HCT116 (cell line): ENCODE results near the gene TBC1D22B. TPM values are rescaled to one million over a fixed set of nuclear protein-coding genes. Genes with fewer than 3 reads are reported as not detected.

Experiments used
- ATAC-seq: fragments of 200-7000 bp; cut with Tn5 transposase; 2 replicates; pipeline ENCODE4 v1.9.1; 2020; ENCODE audit warnings: mild to moderate bottlenecking, moderate library complexity
- BruUV-seq: library from RNA; stranded (reverse); fragments of 400-500 nt; replicated peaks from 2 replicates; lab custom pipeline; 2021; lab: Mats Ljungman, UMichigan
- CTCF ChIA-PET: fragments of 300-600 bp; sonication (Branson Sonifier 250); formaldehyde crosslinking; loops from one replicate; lab custom pipeline; 2021; ENCODE audit warnings: antibody characterized with exemption; lab: Charles Lee
- POLR2A ChIA-PET: fragments of 300-600, 350-600 bp; sonication (Branson Sonifier 250); formaldehyde crosslinking; loops from one replicate; lab custom pipeline; 2021; ENCODE audit warnings: antibody characterized with exemption; lab: Charles Lee
- RAD21 ChIA-PET, 2 experiments: fragments of 300-600 bp; sonication (Branson Sonifier 250); formaldehyde crosslinking; loops; one replicate each; lab custom pipeline; 2023; ENCODE audit warnings: low total read pairs in 2 of 2; ENCODE audit not compliant: uncharacterized antibody in 2 of 2, unreplicated experiment in 2 of 2, low non-redundant PET in 1 of 2; lab: Charles Lee
- DNase-seq: peaks from one replicate; pipeline ENCODE4 v3.0.0-alpha.2; 2010; ENCODE audit warnings: low read depth, low spot score
- H2AFZ ChIP-seq: fragments of 200-600 bp; shearing (Covaris generic), sonication (generic); 2 replicates; pipeline ENCODE4 v1.6.1; 2017; ENCODE audit warnings: low read depth, mixed run types, mixed read lengths, antibody characterized with exemption, low read length; ENCODE audit not compliant: poor library complexity, severe bottlenecking
- H3K27ac ChIP-seq: 2 replicates; pipeline ENCODE4 v1.5.1; 2012; ENCODE audit warnings: low read depth, low read length
- H3K27me3 ChIP-seq: fragments of 200-600 bp; sonication (generic); 2 replicates; pipeline ENCODE4 v1.6.1; 2016; ENCODE audit warnings: mixed run types, low read length, mixed read lengths; ENCODE audit not compliant: insufficient read depth
- H3K36me3 ChIP-seq, 2 experiments: fragments of 200-500 bp in 1 of 2; fragments of 200-600 bp in 1 of 2; sonication (Bioruptor generic) in 1 of 2; sonication (generic) in 1 of 2; 2 replicates each; pipeline versions ENCODE4 v1.5.1 to v1.6.1; 2014 to 2016; ENCODE audit warnings: low read length in 2 of 2, inconsistent platforms in 1 of 2, mixed read lengths in 1 of 2, mixed run types in 1 of 2; ENCODE audit not compliant: insufficient read depth in 2 of 2, control insufficient read depth in 1 of 2
- H3K4me1 ChIP-seq, 2 experiments: fragments of 200-600 bp in 1 of 2; sonication (generic) in 1 of 2; 2 replicates each; pipeline versions ENCODE4 v1.5.1 to v1.6.1; 2012 to 2017; ENCODE audit warnings: low read length in 2 of 2, inconsistent platforms in 1 of 2, mild to moderate bottlenecking in 1 of 2, mixed read lengths in 1 of 2, mixed run types in 1 of 2, moderate library complexity in 1 of 2; ENCODE audit not compliant: insufficient read depth in 2 of 2, control insufficient read depth in 1 of 2
- H3K4me2 ChIP-seq: fragments of 200-600 bp; sonication (generic); 2 replicates; pipeline ENCODE4 v1.6.1; 2017; ENCODE audit warnings: mixed run types, low read length, mixed read lengths
- H3K4me3 ChIP-seq, 2 experiments: fragments of 200-600 bp in 1 of 2; sonication (generic) in 1 of 2; replicated peaks in 1 of 2; 2 replicates each; pipeline ENCODE4 v1.5.1; 2011 to 2016; ENCODE audit warnings: low read length in 2 of 2, control low read depth in 1 of 2, low read depth in 1 of 2, mild to moderate bottlenecking in 1 of 2, mixed read lengths in 1 of 2, mixed run types in 1 of 2
- H3K79me2 ChIP-seq: fragments of 200-600 bp; sonication (generic); 2 replicates; pipeline ENCODE4 v1.6.1; 2017; ENCODE audit warnings: mild to moderate bottlenecking, mixed run types, low read length, moderate library complexity, mixed read lengths; ENCODE audit not compliant: insufficient read depth
- H3K9ac ChIP-seq: fragments of 200-600 bp; sonication (generic); 2 replicates; pipeline ENCODE4 v1.6.1; 2016; ENCODE audit warnings: low read length, mixed read lengths
- H3K9me2 ChIP-seq: fragments of 200-600 bp; sonication (generic), shearing (Covaris generic); 2 replicates; pipeline ENCODE4 v1.6.1; 2017; ENCODE audit warnings: mixed run types, mild to moderate bottlenecking, moderate library complexity; ENCODE audit not compliant: insufficient read depth
- H3K9me3 ChIP-seq, 2 experiments: fragments of 200-500 bp in 1 of 2; fragments of 200-600 bp in 1 of 2; sonication (Bioruptor generic) in 1 of 2; sonication (generic) in 1 of 2; 2 replicates each; pipeline ENCODE4 v1.6.1; 2014 to 2017; ENCODE audit warnings: low read length in 2 of 2, mixed read lengths in 2 of 2, inconsistent platforms in 1 of 2, low read depth in 1 of 2, mild to moderate bottlenecking in 1 of 2, mixed run types in 1 of 2, moderate library complexity in 1 of 2; ENCODE audit not compliant: control insufficient read depth in 1 of 2, insufficient read depth in 1 of 2
- H4K20me1 ChIP-seq: fragments of 200-600 bp; sonication (generic), shearing (Covaris generic); 2 replicates; pipeline ENCODE4 v1.6.1; 2017; ENCODE audit warnings: mixed run types, mild to moderate bottlenecking, moderate library complexity; ENCODE audit not compliant: insufficient read depth
- CBX3 ChIP-seq: IDR thresholded peaks from 2 replicates; pipeline ENCODE4 v1.6.1; 2012; ENCODE audit warnings: low read depth
- CEBPB ChIP-seq: IDR thresholded peaks from 2 replicates; pipeline ENCODE4 v1.6.1; 2012; ENCODE audit warnings: low read depth
- EGR1 ChIP-seq: IDR thresholded peaks from 2 replicates; pipeline ENCODE4 v1.6.1; 2012; ENCODE audit warnings: low read depth
- ELF1 ChIP-seq: IDR thresholded peaks from 2 replicates; pipeline ENCODE4 v1.6.1; 2012; ENCODE audit warnings: low read depth, borderline replicate concordance
- EZH2 ChIP-seq: fragments of 200-600 bp; sonication (generic); IDR thresholded peaks from 2 replicates; pipeline ENCODE4 v1.6.1; 2017; ENCODE audit warnings: antibody characterized with exemption, mixed run types
- EZH2phosphoT487 ChIP-seq: fragments of 200-600 bp; IDR thresholded peaks from 2 replicates; pipeline ENCODE4 v1.6.1; 2018; ENCODE audit warnings: antibody characterized with exemption, borderline replicate concordance
- FOSL1 ChIP-seq: IDR thresholded peaks from 2 replicates; pipeline ENCODE4 v1.6.1; 2012; ENCODE audit warnings: low read depth
- JUND ChIP-seq: IDR thresholded peaks from 2 replicates; pipeline ENCODE4 v1.6.1; 2012
- POLR2A ChIP-seq: IDR thresholded peaks from 2 replicates; pipeline ENCODE4 v1.7.0; 2011; ENCODE audit warnings: borderline replicate concordance; ENCODE audit not compliant: insufficient read depth, insufficient read length; ENCODE audit errors: extremely low read depth
- POLR2AphosphoS5 ChIP-seq: IDR thresholded peaks from 2 replicates; pipeline ENCODE4 v1.6.1; 2011; ENCODE audit warnings: mild to moderate bottlenecking, low read depth, low read length, moderate library complexity
- RAD21 ChIP-seq: IDR thresholded peaks from 2 replicates; pipeline ENCODE4 v1.6.1; 2012; ENCODE audit warnings: low read depth, mild to moderate bottlenecking
- SIN3A ChIP-seq: IDR thresholded peaks from 2 replicates; pipeline ENCODE4 v1.6.1; 2012; ENCODE audit warnings: low read depth
- SP1 ChIP-seq: IDR thresholded peaks from 2 replicates; pipeline ENCODE4 v1.6.1; 2012; ENCODE audit warnings: low read depth
- SRF ChIP-seq: IDR thresholded peaks from 2 replicates; pipeline ENCODE4 v1.6.1; 2012; ENCODE audit warnings: low read depth
- TCF7L2 ChIP-seq: IDR thresholded peaks from 2 replicates; pipeline ENCODE4 v1.7.0; 2011; ENCODE audit warnings: borderline replicate concordance, inconsistent platforms; ENCODE audit not compliant: insufficient read depth, insufficient read length; ENCODE audit errors: extremely low read depth
- YY1 ChIP-seq: IDR thresholded peaks from 2 replicates; pipeline ENCODE4 v1.6.1; 2011; ENCODE audit warnings: low read length, low read depth, moderate library complexity, mild to moderate bottlenecking; ENCODE audit not compliant: insufficient replicate concordance; ENCODE audit errors: extremely low read depth
- ZFX ChIP-seq: fragments of 450-650 bp; IDR thresholded peaks from 2 replicates; pipeline ENCODE4 v1.6.1; 2017
- ZNF274 ChIP-seq: fragments of 200-500 bp; sonication (Bioruptor generic); IDR thresholded peaks from 2 replicates; pipeline ENCODE4 v1.6.1; 2014; ENCODE audit warnings: mild to moderate bottlenecking, low read depth, low read length, inconsistent platforms
- intact Hi-C: fragments of 100-400 bp; cut with micrococcal nuclease; formaldehyde crosslinking; loops from 2 replicates; pipeline ENCODE4 v1.10.0; 2022
- total RNA-seq: library from RNA; stranded (reverse); gene quantifications from one replicate; pipeline ENCODE4 v1.2.1, GENCODE V29; 2021; ENCODE audit not compliant: unreplicated experiment
- TF ChIP-seq, protein P1 (sequence below): IDR thresholded peaks from 2 replicates; pipeline ENCODE4 v1.6.1; 2012
- TF ChIP-seq, protein P2 (sequence below), 3 experiments: fragments of 200-600 bp in 1 of 3; sonication (generic) in 1 of 3; IDR thresholded peaks in 2 of 3; conservative IDR thresholded peaks in 1 of 3; 2 replicates each; pipeline ENCODE4 v1.5.1; 2012 to 2017; ENCODE audit warnings: low read depth in 2 of 3, low read length in 2 of 3, antibody characterized with exemption in 1 of 3, borderline replicate concordance in 1 of 3, control low read depth in 1 of 3, mild to moderate bottlenecking in 1 of 3, mixed read lengths in 1 of 3, mixed run types in 1 of 3, moderate library complexity in 1 of 3; ENCODE audit not compliant: insufficient read depth in 1 of 3
- TF ChIP-seq, protein P3 (sequence below): IDR thresholded peaks from 2 replicates; pipeline ENCODE4 v1.6.1; 2011; ENCODE audit warnings: mild to moderate bottlenecking, low read length, moderate library complexity; ENCODE audit not compliant: insufficient replicate concordance; ENCODE audit errors: extremely low read depth
- TF ChIP-seq, protein P4 (sequence below): IDR thresholded peaks from 2 replicates; pipeline ENCODE4 v1.6.1; 2012

Gene TBC1D22B
- total RNA-seq, 1 experiment from 2014 or later: 9.1 TPM

DNA sequence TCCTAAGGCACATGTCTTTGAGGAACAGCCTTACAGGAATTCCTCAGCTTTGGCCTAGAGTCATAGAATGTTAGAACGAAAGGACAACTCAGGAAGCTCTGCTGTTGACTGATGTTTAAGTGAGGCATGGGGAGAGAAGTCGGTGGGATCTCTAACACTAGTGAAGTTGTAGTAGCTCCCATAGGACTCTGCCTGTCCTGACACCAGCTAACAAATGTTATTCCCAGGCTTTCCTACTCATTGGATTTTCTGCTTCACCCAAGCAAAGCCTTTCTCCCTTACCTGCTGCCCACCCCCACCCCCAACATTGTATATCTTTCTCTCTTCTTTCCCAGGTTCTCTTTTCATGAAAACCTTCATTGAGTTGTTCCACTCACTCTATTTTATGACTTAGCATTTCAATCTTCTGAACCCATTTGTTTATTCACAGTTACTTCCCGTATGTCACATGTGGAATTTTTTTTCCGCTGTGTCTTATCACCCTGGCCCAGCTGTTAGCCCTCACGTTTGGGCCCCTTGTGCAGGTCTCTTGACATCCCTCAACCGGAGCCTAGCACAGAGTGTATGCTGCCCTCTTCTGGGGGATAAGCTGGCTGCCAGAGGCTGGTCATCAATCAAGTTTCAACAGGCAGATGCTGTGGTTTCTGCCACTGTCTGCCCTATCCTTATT lies 57.0 kb downstream of the TBC1D22B start:
- Histone ChIP-seq H3K9me3 (no peaks in the 10 kb centered on the region), H3K9me2 (no peaks in the 10 kb centered on the region), H3K4me2 (no peak overlapping the region), H3K4me1 (no peaks in the 10 kb centered on the region), H3K9ac (no peak overlapping the region), H2AFZ (no peak overlapping the region), H3K79me2 (no peaks in the 10 kb centered on the region), H4K20me1 (no peaks in the 10 kb centered on the region), H3K4me3 (no peak overlapping the region), H3K36me3 (peaks cover 16 to 20% of the 10 kb centered on the region in 2 experiments; a peak in 3 of 4 replicates), H3K27ac (no peak overlapping the region), H3K27me3 (no peaks in the 10 kb centered on the region)
- intact Hi-C loops: no loop called here
- CTCF ChIA-PET: interaction anchor here (1.1 to 2.5 kb wide), 5 partner anchors 9 to 296 kb away, joined by 3 to 12 read pairs (median 5); no protein-coding TSS in a partner anchor
- BruUV-seq: no TSS peak
- peak; percentile 7 for DNase-seq
- RAD21 ChIA-PET: no interaction called here
- POLR2A ChIA-PET: interaction anchor here (1.0 kb wide), 1 partner anchor 11 kb away, joined by 3 read pairs; no protein-coding TSS in a partner anchor
- ATAC-seq: peak; percentile 94
- TF ChIP-seq, protein P1, sequence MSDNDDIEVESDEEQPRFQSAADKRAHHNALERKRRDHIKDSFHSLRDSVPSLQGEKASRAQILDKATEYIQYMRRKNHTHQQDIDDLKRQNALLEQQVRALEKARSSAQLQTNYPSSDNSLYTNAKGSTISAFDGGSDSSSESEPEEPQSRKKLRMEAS: no peak
- TF ChIP-seq RAD21 (peak; percentile 66), POLR2A (no peak), ELF1 (no peak), SP1 (no peak), CBX3 (0 out of 2 replicates have a peak, but pooled peaks have one; percentile 18), ZFX (no peak), SIN3A (no peak), EZH2 (no peak), CEBPB (no peak), FOSL1 (no peak), YY1 (no peak), ZNF274 (no peak), EZH2phosphoT487 (no peak), TCF7L2 (no peak), SRF (no peak), JUND (no peak), EGR1 (no peak), POLR2AphosphoS5 (no peak)
- TF ChIP-seq, protein P2, sequence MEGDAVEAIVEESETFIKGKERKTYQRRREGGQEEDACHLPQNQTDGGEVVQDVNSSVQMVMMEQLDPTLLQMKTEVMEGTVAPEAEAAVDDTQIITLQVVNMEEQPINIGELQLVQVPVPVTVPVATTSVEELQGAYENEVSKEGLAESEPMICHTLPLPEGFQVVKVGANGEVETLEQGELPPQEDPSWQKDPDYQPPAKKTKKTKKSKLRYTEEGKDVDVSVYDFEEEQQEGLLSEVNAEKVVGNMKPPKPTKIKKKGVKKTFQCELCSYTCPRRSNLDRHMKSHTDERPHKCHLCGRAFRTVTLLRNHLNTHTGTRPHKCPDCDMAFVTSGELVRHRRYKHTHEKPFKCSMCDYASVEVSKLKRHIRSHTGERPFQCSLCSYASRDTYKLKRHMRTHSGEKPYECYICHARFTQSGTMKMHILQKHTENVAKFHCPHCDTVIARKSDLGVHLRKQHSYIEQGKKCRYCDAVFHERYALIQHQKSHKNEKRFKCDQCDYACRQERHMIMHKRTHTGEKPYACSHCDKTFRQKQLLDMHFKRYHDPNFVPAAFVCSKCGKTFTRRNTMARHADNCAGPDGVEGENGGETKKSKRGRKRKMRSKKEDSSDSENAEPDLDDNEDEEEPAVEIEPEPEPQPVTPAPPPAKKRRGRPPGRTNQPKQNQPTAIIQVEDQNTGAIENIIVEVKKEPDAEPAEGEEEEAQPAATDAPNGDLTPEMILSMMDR (IDR thresholded peaks at IDR 0.05 in 2 of 3, conservative IDR thresholded peaks at IDR 0.05 in 1 of 3; ENCODE audit: borderline replicate concordance in 1 of 3, insufficient read depth in 1 of 3, low read depth in 2 of 3, low read length in 2 of 3): peak; percentile 61 to 76 (median 76); a peak in 5 of 6 replicates
- TF ChIP-seq, protein P3, sequence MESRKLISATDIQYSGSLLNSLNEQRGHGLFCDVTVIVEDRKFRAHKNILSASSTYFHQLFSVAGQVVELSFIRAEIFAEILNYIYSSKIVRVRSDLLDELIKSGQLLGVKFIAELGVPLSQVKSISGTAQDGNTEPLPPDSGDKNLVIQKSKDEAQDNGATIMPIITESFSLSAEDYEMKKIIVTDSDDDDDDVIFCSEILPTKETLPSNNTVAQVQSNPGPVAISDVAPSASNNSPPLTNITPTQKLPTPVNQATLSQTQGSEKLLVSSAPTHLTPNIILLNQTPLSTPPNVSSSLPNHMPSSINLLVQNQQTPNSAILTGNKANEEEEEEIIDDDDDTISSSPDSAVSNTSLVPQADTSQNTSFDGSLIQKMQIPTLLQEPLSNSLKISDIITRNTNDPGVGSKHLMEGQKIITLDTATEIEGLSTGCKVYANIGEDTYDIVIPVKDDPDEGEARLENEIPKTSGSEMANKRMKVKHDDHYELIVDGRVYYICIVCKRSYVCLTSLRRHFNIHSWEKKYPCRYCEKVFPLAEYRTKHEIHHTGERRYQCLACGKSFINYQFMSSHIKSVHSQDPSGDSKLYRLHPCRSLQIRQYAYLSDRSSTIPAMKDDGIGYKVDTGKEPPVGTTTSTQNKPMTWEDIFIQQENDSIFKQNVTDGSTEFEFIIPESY: no peak
- TF ChIP-seq, protein P4, sequence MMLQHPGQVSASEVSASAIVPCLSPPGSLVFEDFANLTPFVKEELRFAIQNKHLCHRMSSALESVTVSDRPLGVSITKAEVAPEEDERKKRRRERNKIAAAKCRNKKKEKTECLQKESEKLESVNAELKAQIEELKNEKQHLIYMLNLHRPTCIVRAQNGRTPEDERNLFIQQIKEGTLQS: no peak
